GM12872 (cell line): ENCODE data around the gene PLA2G4C.

ENCODE experiments used
- CTCF ChIP-seq: IDR thresholded peaks from 3 replicates; pipeline ENCODE4 v1.5.1; 2011; ENCODE audit warnings: low read depth, mild to moderate bottlenecking, low read length, moderate library complexity; ENCODE audit not compliant: insufficient read depth

PLA2G4C gene

GRCh38 chr19:48060381-48060780 is 50.2 kb downstream of the PLA2G4C start:
- no peak for TF ChIP-seq CTCF

- no peak for TF ChIP-seq CTCF
Observed at GRCh38 chr19:48059331-48059730, 51.3 kb downstream of the PLA2G4C start.

- no peak for TF ChIP-seq CTCF
Observed at GRCh38 chr19:48053856-48054255, 56.8 kb downstream of the PLA2G4C start.

- no peak for TF ChIP-seq CTCF
Observed at GRCh38 chr19:48053076-48053475, 57.5 kb downstream of the PLA2G4C start.

GRCh38 chr19:48051335-48052033 is 59.1 kb downstream of the PLA2G4C start:
- no peak for TF ChIP-seq CTCF

GRCh38 chr19:48044561-48044960 is 66.1 kb downstream of the PLA2G4C start:
- no peak for TF ChIP-seq CTCF

GRCh38 chr19:48043675-48044258 is 66.8 kb downstream of the PLA2G4C start, which contains the start of gene CABP5:
TSS of gene CABP5 (minus strand) at chr19:48044079. CDS start at chr19:48043922, 157 bp downstream.
- TF ChIP-seq CTCF, result no peak
